IPS-20b (cell line): ENCODE measurements around the gene CEP250.

Source experiments
- H3K27ac ChIP-seq: one replicate; pipeline ENCODE4 v1.5.1; 2013; ENCODE audit warnings: low read length
- H3K27me3 ChIP-seq: 2 replicates; pipeline ENCODE4 v1.6.1; 2013; ENCODE audit warnings: mild to moderate bottlenecking, low read length, inconsistent platforms; ENCODE audit not compliant: insufficient read depth
- H3K36me3 ChIP-seq: 2 replicates; pipeline ENCODE4 v1.6.1; 2013; ENCODE audit warnings: low read depth, mild to moderate bottlenecking, inconsistent platforms, low read length, moderate library complexity; ENCODE audit not compliant: insufficient read depth
- H3K4me1 ChIP-seq: 2 replicates; pipeline ENCODE4 v1.6.1; 2013; ENCODE audit warnings: mild to moderate bottlenecking, control low read depth, inconsistent platforms, low read length, moderate library complexity; ENCODE audit not compliant: insufficient read depth
- H3K4me3 ChIP-seq: 2 replicates; pipeline ENCODE4 v1.5.1; 2013; ENCODE audit warnings: mild to moderate bottlenecking, low read length, inconsistent platforms
- H3K9ac ChIP-seq: 2 replicates; pipeline ENCODE4 v1.6.1; 2013; ENCODE audit warnings: low read depth, mild to moderate bottlenecking, inconsistent platforms, low read length, moderate library complexity
- H3K9me3 ChIP-seq: 2 replicates; pipeline ENCODE4 v1.6.1; 2013; ENCODE audit warnings: mild to moderate bottlenecking, low read depth, low read length, inconsistent platforms; ENCODE audit not compliant: insufficient read depth

CEP250 gene

GRCh38 chr20:35454881-35455609, at the start of gene CEP250:
Gene CEP250 (plus strand): TSS chr20:35455598. CDS start chr20:35462368, 6,770 bp downstream.
- Histone ChIP-seq H3K27ac (peak within 1 kb of the TSS; percentile 88), H3K27me3 (no peaks in the 10 kb centered on the region), H3K36me3 (peaks cover 4% of the 10 kb centered on the region; the same call in 1 of the 2 replicates), H3K9me3 (no peaks in the 10 kb centered on the region), H3K4me3 (peak within 1 kb of the TSS; percentile 100), H3K4me1 (peaks cover 10% of the 10 kb centered on the region; the same call in 1 of the 2 replicates), H3K9ac (peak within 1 kb of the TSS; percentile 86)

GRCh38 chr20:35405775-35406174, 49.6 kb upstream of the CEP250 start:
- H3K4me1 ChIP-seq = peaks cover 3% of the 10 kb centered on the region; the same call in 1 of the 2 replicates
- no peaks in the 10 kb centered on the region for H3K27me3 ChIP-seq
- H3K4me3 ChIP-seq = no peak overlapping the region
- H3K27ac ChIP-seq = no peak overlapping the region
- no peak overlapping the region for H3K9ac ChIP-seq
- peaks cover 37% of the 10 kb centered on the region for H3K36me3 ChIP-seq
- H3K9me3 ChIP-seq = no peaks in the 10 kb centered on the region

- Histone ChIP-seq H3K4me3 (no peak overlapping the region), H3K4me1 (peaks cover 5% of the 10 kb centered on the region; the same call in 1 of the 2 replicates), H3K27me3 (no peaks in the 10 kb centered on the region), H3K36me3 (peaks cover 37% of the 10 kb centered on the region), H3K9ac (no peak overlapping the region), H3K27ac (no peak overlapping the region), H3K9me3 (no peaks in the 10 kb centered on the region)
These were observed 47.1 kb upstream of the CEP250 start for GRCh38 chr20:35408270-35408669.

GRCh38 chr20:35409542-35409941, 45.9 kb upstream of the CEP250 start:
- no peak overlapping the region for H3K9ac ChIP-seq
- H3K4me1 ChIP-seq = peaks cover 5% of the 10 kb centered on the region; the same call in 1 of the 2 replicates
- H3K27me3 ChIP-seq = no peaks in the 10 kb centered on the region
- H3K9me3 ChIP-seq = no peaks in the 10 kb centered on the region
- peaks cover 37% of the 10 kb centered on the region for H3K36me3 ChIP-seq
- H3K27ac ChIP-seq = no peak overlapping the region
- H3K4me3 ChIP-seq = no peak overlapping the region

GRCh38 chr20:35410613-35411012, 44.8 kb upstream of the CEP250 start:
- Histone ChIP-seq H3K4me3 (peak overlapping the region; percentile 80), H3K9me3 (no peaks in the 10 kb centered on the region), H3K27ac (no peak overlapping the region), H3K36me3 (peaks cover 30% of the 10 kb centered on the region), H3K9ac (peak overlapping the region; percentile 83; the same call in 1 of the 2 replicates), H3K4me1 (peaks cover 5% of the 10 kb centered on the region; the same call in 1 of the 2 replicates), H3K27me3 (no peaks in the 10 kb centered on the region)

- no peak overlapping the region for H3K9ac ChIP-seq
- no peaks in the 10 kb centered on the region for H3K4me1 ChIP-seq
- H3K27ac ChIP-seq = no peak overlapping the region
- no peaks in the 10 kb centered on the region for H3K36me3 ChIP-seq
- H3K9me3 ChIP-seq = no peaks in the 10 kb centered on the region
- no peaks in the 10 kb centered on the region; the same call in none of the 2 replicates for H3K27me3 ChIP-seq
- no peak overlapping the region for H3K4me3 ChIP-seq
These were observed 34.1 kb upstream of the CEP250 start for GRCh38 chr20:35421322-35421721.

GRCh38 chr20:35431621-35432429, 23.6 kb upstream of the CEP250 start:
- H3K4me1 ChIP-seq = peaks cover 11% of the 10 kb centered on the region; the same call in 1 of the 2 replicates
- no peak overlapping the region for H3K9ac ChIP-seq
- no peaks in the 10 kb centered on the region for H3K36me3 ChIP-seq
- no peak overlapping the region for H3K4me3 ChIP-seq
- no peak overlapping the region for H3K27ac ChIP-seq
- no peaks in the 10 kb centered on the region for H3K9me3 ChIP-seq
- no peaks in the 10 kb centered on the region for H3K27me3 ChIP-seq

GRCh38 chr20:35432430-35432735, 23.0 kb upstream of the CEP250 start:
- Histone ChIP-seq H3K9ac (no peak overlapping the region), H3K9me3 (no peaks in the 10 kb centered on the region), H3K36me3 (no peaks in the 10 kb centered on the region), H3K4me1 (peaks cover 11% of the 10 kb centered on the region; the same call in 1 of the 2 replicates), H3K27ac (no peak overlapping the region), H3K4me3 (no peak overlapping the region), H3K27me3 (no peaks in the 10 kb centered on the region)

- Histone ChIP-seq H3K27ac (no peak overlapping the region), H3K4me1 (peaks cover 11% of the 10 kb centered on the region; the same call in 1 of the 2 replicates), H3K4me3 (no peak overlapping the region), H3K9me3 (no peaks in the 10 kb centered on the region), H3K9ac (no peak overlapping the region), H3K36me3 (no peaks in the 10 kb centered on the region), H3K27me3 (no peaks in the 10 kb centered on the region)
These were observed 22.1 kb upstream of the CEP250 start for GRCh38 chr20:35433337-35433736.

GRCh38 chr20:35434085-35435005, 21.1 kb upstream of the CEP250 start:
- no peak overlapping the region for H3K4me3 ChIP-seq
- H3K27me3 ChIP-seq = no peaks in the 10 kb centered on the region
- H3K36me3 ChIP-seq = no peaks in the 10 kb centered on the region
- no peak overlapping the region for H3K9ac ChIP-seq
- peaks cover 11% of the 10 kb centered on the region; the same call in 1 of the 2 replicates for H3K4me1 ChIP-seq
- H3K27ac ChIP-seq = no peak overlapping the region
- no peaks in the 10 kb centered on the region for H3K9me3 ChIP-seq

GRCh38 chr20:35436177-35436573, 19.2 kb upstream of the CEP250 start:
- Histone ChIP-seq H3K27me3 (no peaks in the 10 kb centered on the region), H3K4me3 (no peak overlapping the region), H3K36me3 (no peaks in the 10 kb centered on the region), H3K27ac (no peak overlapping the region), H3K9me3 (no peaks in the 10 kb centered on the region), H3K4me1 (peaks cover 11% of the 10 kb centered on the region; the same call in 1 of the 2 replicates), H3K9ac (no peak overlapping the region)
